Measurements from ENCODE around the gene CCDC158. TPM values are rescaled to one million over a fixed set of nuclear protein-coding genes. Genes with fewer than 3 reads are reported as not detected.

Gene CCDC158
- total and polyA plus RNA-seq, 2 of the 8 experiments (the other 6 are each of a cell fraction or from before 2014, with no cell fraction given): not detected

- H2BK5ac ChIP-seq (ENCODE audit: low read depth, low read length): no peak overlapping the region
- 79% methylated on average over 3 of the region's 3 CpGs; no CpG with 5 or more reads in 1 of the 2 experiments for WGBS, 2 experiments (ENCODE audit: extremely low coverage in 1 of 2, insufficient coverage in 1 of 2, insufficient read length in 1 of 2, insufficient replicate concordance in 2 of 2, low coverage in 1 of 2, low lambda C conversion rate in 2 of 2, missing lambda C conversion rate in 1 of 2)
- FAIRE-seq (no peak), DNase-seq (ENCODE audit: low read depth in 1 of 2, low spot score in 2 of 2) (no peak)
- no peak overlapping the region for H3K18ac ChIP-seq (ENCODE audit: extremely low read depth, low read length)
- H4K5ac ChIP-seq (ENCODE audit: insufficient read length, low read depth, low read length): no peak overlapping the region
- no peak overlapping the region for H2BK12ac ChIP-seq (ENCODE audit: low read depth, low read length)
- no peaks in the 10 kb centered on the region for H4K20me1 ChIP-seq (replicated peaks in 1 of 2; ENCODE audit: control insufficient read depth in 1 of 2, insufficient read depth in 2 of 2, low read length in 2 of 2)
- no peak overlapping the region for H3K4ac ChIP-seq (replicated peaks; ENCODE audit: insufficient read length, low read depth, low read length)
- H3K79me1 ChIP-seq (ENCODE audit: low read depth, low read length): no peaks in the 10 kb centered on the region
- H3K9ac ChIP-seq (replicated peaks in 1 of 4; ENCODE audit: extremely low read depth in 1 of 4, low read depth in 3 of 4, low read length in 3 of 4): no peak overlapping the region
- H3K36me3 ChIP-seq (ENCODE audit: control insufficient read depth in 2 of 4, insufficient read depth in 4 of 4, low read length in 3 of 4): no peaks in the 10 kb centered on the region
- POLR2A ChIA-PET (ENCODE audit: partially characterized antibody): no interaction called here
- H2BK120ac ChIP-seq (replicated peaks; ENCODE audit: low read depth, low read length): no peak overlapping the region
- no peak overlapping the region for H2AFZ ChIP-seq (ENCODE audit: low read length)
- no peak overlapping the region for H2BK15ac ChIP-seq (ENCODE audit: low read length)
- no peak overlapping the region for H3K27ac ChIP-seq (ENCODE audit: low read depth, low read length)
- H4K91ac ChIP-seq (replicated peaks; ENCODE audit: insufficient read length, low read length): no peak overlapping the region
- H3K56ac ChIP-seq (replicated peaks; ENCODE audit: insufficient read length, low read depth, low read length): no peak overlapping the region
- H3K27me3 ChIP-seq (replicated peaks in 1 of 4; ENCODE audit: control insufficient read depth in 3 of 4, extremely low read depth in 1 of 4, insufficient read depth in 3 of 4, low read length in 3 of 4): no peaks in the 10 kb centered on the region
- no peak overlapping the region for H3K14ac ChIP-seq (ENCODE audit: insufficient read length)
- H2AK5ac ChIP-seq (ENCODE audit: low read depth, low read length): no peak overlapping the region
- no peaks in the 10 kb centered on the region for H3K79me2 ChIP-seq (ENCODE audit: control insufficient read depth in 1 of 2, insufficient read depth in 2 of 2, low read length in 2 of 2)
- H3K4me1 ChIP-seq (replicated peaks in 1 of 4; ENCODE audit: control insufficient read depth in 3 of 4, insufficient read depth in 4 of 4, low read length in 3 of 4): peaks cover 0 to 7% (median 4%) of the 10 kb centered on the region in 4 experiments; a peak in 4 of 7 replicates
- H3K4me2 ChIP-seq (ENCODE audit: insufficient read depth in 1 of 2, low read depth in 2 of 2, low read length in 2 of 2): no peak overlapping the region
- H3K23me2 ChIP-seq (ENCODE audit: low read depth, low read length): no peaks in the 10 kb centered on the region; the same call in 1 of the 2 replicates
- H3K23ac ChIP-seq (ENCODE audit: insufficient read length): no peak overlapping the region
- H3K9me3 ChIP-seq (ENCODE audit: insufficient read depth in 2 of 2, low read depth in 1 of 2, low read length in 1 of 2): no peaks in the 10 kb centered on the region
- no peak for TF ChIP-seq HDAC6 (IDR thresholded peaks at IDR 0.05; ENCODE audit: low read depth, low read length)
- TF ChIP-seq, protein P1, sequence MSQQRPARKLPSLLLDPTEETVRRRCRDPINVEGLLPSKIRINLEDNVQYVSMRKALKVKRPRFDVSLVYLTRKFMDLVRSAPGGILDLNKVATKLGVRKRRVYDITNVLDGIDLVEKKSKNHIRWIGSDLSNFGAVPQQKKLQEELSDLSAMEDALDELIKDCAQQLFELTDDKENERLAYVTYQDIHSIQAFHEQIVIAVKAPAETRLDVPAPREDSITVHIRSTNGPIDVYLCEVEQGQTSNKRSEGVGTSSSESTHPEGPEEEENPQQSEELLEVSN (IDR thresholded peaks at IDR 0.05): no peak
- TF ChIP-seq POLR2AphosphoS5 (IDR thresholded peaks at IDR 0.05; ENCODE audit: low read depth, low read length): no peak
- no peak for TF ChIP-seq ZNF274 (IDR thresholded peaks at IDR 0.05; ENCODE audit: borderline replicate concordance, extremely low read depth, low read length)
- TF ChIP-seq ASH2L (IDR thresholded peaks at IDR 0.05; ENCODE audit: low read length): no peak
- TF ChIP-seq, protein P2, sequence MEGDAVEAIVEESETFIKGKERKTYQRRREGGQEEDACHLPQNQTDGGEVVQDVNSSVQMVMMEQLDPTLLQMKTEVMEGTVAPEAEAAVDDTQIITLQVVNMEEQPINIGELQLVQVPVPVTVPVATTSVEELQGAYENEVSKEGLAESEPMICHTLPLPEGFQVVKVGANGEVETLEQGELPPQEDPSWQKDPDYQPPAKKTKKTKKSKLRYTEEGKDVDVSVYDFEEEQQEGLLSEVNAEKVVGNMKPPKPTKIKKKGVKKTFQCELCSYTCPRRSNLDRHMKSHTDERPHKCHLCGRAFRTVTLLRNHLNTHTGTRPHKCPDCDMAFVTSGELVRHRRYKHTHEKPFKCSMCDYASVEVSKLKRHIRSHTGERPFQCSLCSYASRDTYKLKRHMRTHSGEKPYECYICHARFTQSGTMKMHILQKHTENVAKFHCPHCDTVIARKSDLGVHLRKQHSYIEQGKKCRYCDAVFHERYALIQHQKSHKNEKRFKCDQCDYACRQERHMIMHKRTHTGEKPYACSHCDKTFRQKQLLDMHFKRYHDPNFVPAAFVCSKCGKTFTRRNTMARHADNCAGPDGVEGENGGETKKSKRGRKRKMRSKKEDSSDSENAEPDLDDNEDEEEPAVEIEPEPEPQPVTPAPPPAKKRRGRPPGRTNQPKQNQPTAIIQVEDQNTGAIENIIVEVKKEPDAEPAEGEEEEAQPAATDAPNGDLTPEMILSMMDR (IDR thresholded peaks at IDR 0.05; ENCODE audit: control extremely low read depth in 1 of 3, insufficient read depth in 1 of 3, low read depth in 1 of 3, low read length in 3 of 3): no peak
- no peak for TF ChIP-seq CTBP2 (IDR thresholded peaks at IDR 0.05; ENCODE audit: borderline replicate concordance, insufficient read depth, insufficient read length, low read length)
- no peak for TF ChIP-seq CHD1 (IDR thresholded peaks at IDR 0.05; ENCODE audit: low read depth, low read length)
- TF ChIP-seq TEAD4 (IDR thresholded peaks at IDR 0.05; ENCODE audit: low read depth, low read length): no peak
- no peak for TF ChIP-seq SIN3A (conservative IDR thresholded peaks at IDR 0.05 in 1 of 2, IDR thresholded peaks at IDR 0.05 in 1 of 2; ENCODE audit: low read depth in 1 of 2, low read length in 2 of 2)
- TF ChIP-seq CHD2 (IDR thresholded peaks at IDR 0.05; ENCODE audit: low read length): no peak
- no peak overlapping the region for H3K4me3 ChIP-seq (ENCODE audit: extremely low read depth in 1 of 4, insufficient read depth in 2 of 4, low read depth in 3 of 4, low read length in 4 of 4)
- CTCF ChIA-PET (ENCODE audit: partially characterized antibody): interaction anchor here (0.9 to 2.5 kb wide), 3 partner anchors 20 to 222 kb away, joined by 3 to 10 read pairs (median 6); no protein-coding TSS in a partner anchor
- no peak overlapping the region for H4K8ac ChIP-seq (ENCODE audit: extremely low read depth, insufficient read depth, low read length)
- no peak overlapping the region for H2BK20ac ChIP-seq (ENCODE audit: low read length)
Observed at GRCh38 chr4:76401654-76402053, 19.3 kb downstream of the CCDC158 start.

Data from H1 (cell line).